Mucosa of descending colon (tissue), 3 donors: ENCODE measurements around the gene COMMD3. TPM values are rescaled to one million over a fixed set of nuclear protein-coding genes. Genes with fewer than 3 reads are reported as not detected.

Experiments used
- ATAC-seq: fragments of 200-7000 bp; cut with Tn5 transposase; one replicate; pipeline ENCODE4 v1.9.1; 2020; ENCODE audit warnings: mild to moderate bottlenecking, moderate library complexity
- DNase-seq, 3 donors: peaks; one replicate each; pipeline ENCODE4 v3.0.0-alpha.2; 2020
- H3K36me3 ChIP-seq: fragments of 200-600 bp; one replicate; pipeline ENCODE4 v1.8.0; 2021; ENCODE audit warnings: low read depth, mild to moderate bottlenecking
- H3K4me1 ChIP-seq: fragments of 200-600 bp; one replicate; pipeline ENCODE4 v1.8.0; 2021; ENCODE audit warnings: low read depth, mild to moderate bottlenecking
- H3K4me3 ChIP-seq: fragments of 200-600 bp; one replicate; pipeline ENCODE4 v1.8.0; 2021; ENCODE audit warnings: mild to moderate bottlenecking
- H3K9me3 ChIP-seq: fragments of 200-600 bp; one replicate; pipeline ENCODE4 v1.8.0; 2021; ENCODE audit warnings: mild to moderate bottlenecking
- intact Hi-C, 2 donors: fragments of 100-400 bp; cut with DNase I in 1 of 2; cut with micrococcal nuclease in 1 of 2; formaldehyde crosslinking; loops; one replicate each; pipeline versions ENCODE4 v1.11.0 to v1.11.1; 2022; cut with DNase I, micrococcal nuclease
- total RNA-seq, 3 donors: library from RNA; stranded (reverse); fragmentation: NEBNext Ultra II Directional in 2 of 3; extraction: Animal tissue kit (Norgen Biotek cat#: 25700) in 2 of 3; gene quantifications; one replicate each; pipeline versions ENCODE4 v1.2.1 to v1.2.4, GENCODE V29; 2021 to 2023
- TF ChIP-seq, protein P1 (sequence below): fragments of 200-600 bp; IDR thresholded peaks from one replicate; pipeline ENCODE4 v1.8.0; 2022; ENCODE audit warnings: antibody characterized with exemption, mild to moderate bottlenecking
- donor health status: DM: no; HTN: no; CAD: no; lungs with moderate emphysema.
- donor health status: DM: no; HTN: no; CAD: no.
- donor health status: DM: no; HTN: yes; CAD: no.

Gene COMMD3
- total RNA-seq, 3 donors from 2014 or later = 48.4 to 56.5 (median 51.2) TPM

DNA sequence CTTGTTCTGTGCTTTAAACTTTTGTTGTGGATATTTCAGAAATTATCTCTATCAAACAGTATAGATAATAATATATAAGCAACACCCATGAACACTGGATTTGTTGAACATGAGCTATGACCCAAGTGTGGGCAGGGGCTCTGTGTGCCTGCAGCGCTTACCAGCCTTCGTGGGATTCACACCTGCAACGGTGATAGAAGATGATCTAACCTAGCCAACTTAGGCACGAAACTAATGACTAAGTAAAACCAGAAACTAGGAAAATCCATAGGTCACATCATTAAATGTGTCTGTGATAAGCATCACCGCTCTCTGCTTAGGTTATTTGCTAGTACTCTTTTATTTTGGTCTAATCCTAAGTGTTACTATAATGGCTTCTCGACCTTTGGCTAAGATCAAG lies 47.1 kb downstream of the COMMD3 start:
- ATAC-seq (no peak), DNase-seq (no peak)
- H3K9me3 ChIP-seq = no peaks in the 10 kb centered on the region
- H3K4me1 ChIP-seq = no peaks in the 10 kb centered on the region
- TF ChIP-seq, protein P1, sequence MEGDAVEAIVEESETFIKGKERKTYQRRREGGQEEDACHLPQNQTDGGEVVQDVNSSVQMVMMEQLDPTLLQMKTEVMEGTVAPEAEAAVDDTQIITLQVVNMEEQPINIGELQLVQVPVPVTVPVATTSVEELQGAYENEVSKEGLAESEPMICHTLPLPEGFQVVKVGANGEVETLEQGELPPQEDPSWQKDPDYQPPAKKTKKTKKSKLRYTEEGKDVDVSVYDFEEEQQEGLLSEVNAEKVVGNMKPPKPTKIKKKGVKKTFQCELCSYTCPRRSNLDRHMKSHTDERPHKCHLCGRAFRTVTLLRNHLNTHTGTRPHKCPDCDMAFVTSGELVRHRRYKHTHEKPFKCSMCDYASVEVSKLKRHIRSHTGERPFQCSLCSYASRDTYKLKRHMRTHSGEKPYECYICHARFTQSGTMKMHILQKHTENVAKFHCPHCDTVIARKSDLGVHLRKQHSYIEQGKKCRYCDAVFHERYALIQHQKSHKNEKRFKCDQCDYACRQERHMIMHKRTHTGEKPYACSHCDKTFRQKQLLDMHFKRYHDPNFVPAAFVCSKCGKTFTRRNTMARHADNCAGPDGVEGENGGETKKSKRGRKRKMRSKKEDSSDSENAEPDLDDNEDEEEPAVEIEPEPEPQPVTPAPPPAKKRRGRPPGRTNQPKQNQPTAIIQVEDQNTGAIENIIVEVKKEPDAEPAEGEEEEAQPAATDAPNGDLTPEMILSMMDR = no peak
- intact Hi-C loops = no loop called here
- no peak overlapping the region for H3K4me3 ChIP-seq
- H3K36me3 ChIP-seq = no peaks in the 10 kb centered on the region

DNA sequence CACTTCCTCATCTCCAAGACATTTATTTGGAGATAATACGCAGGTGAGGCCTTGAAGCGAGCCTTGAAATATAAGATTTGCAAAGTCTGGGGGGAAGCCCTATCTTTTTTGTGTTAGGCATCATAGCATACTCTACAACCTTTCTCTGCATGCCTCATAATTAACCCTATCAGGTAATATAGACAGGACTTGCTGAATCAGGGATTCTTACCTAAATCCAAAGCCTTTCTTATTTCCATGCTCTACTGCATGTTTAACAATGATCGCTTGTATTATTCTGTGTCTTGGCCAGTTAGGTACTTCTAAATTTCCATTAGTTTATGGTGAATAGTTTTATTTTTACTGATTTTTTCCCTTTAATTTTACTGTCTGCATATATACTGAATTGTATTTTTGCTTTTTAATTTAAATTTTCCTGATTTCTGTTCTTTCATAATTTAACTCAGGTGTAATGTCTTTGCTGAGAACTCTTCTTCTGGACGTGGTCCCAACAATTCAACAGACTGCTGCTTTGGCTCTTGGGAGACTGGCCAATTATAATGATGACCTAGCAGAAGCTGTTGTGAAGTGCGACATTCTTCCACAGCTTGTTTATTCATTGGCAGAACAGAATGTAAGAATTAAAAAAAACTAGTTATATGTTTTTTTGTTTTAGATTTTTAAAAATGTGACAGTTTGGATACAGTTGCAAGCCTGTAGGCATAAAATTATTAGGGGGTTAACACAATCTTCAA lies 48.4 kb downstream of the COMMD3 start:
- TF ChIP-seq, protein P1 = no peak
- Histone ChIP-seq H3K36me3 (no peaks in the 10 kb centered on the region), H3K4me3 (no peak overlapping the region), H3K4me1 (no peaks in the 10 kb centered on the region), H3K9me3 (no peaks in the 10 kb centered on the region)
- ATAC-seq (no peak), DNase-seq (no peak)
- intact Hi-C loops = no loop called here

DNA sequence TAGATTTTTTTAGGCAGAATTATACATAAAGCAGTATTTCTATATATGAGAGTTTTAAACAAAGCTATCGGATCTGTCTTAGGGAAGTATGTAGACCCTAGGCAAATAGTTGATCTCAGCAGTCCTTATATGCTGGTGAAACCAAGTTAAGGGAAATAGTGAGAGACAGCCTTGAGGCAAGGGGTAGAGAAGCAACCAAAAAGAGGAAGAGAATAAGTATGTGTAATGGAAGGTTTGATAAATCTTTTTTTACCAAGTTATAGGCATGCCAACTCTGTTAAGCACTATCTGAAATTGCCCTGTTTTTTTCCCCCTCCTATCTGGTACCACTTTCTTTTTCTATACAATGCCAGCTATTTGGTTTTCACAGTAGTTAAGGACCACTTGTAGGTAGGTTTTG lies 49.0 kb downstream of the COMMD3 start:
- TF ChIP-seq, protein P1 = no peak
- intact Hi-C loops = no loop called here
- DNase-seq = no peak

DNA sequence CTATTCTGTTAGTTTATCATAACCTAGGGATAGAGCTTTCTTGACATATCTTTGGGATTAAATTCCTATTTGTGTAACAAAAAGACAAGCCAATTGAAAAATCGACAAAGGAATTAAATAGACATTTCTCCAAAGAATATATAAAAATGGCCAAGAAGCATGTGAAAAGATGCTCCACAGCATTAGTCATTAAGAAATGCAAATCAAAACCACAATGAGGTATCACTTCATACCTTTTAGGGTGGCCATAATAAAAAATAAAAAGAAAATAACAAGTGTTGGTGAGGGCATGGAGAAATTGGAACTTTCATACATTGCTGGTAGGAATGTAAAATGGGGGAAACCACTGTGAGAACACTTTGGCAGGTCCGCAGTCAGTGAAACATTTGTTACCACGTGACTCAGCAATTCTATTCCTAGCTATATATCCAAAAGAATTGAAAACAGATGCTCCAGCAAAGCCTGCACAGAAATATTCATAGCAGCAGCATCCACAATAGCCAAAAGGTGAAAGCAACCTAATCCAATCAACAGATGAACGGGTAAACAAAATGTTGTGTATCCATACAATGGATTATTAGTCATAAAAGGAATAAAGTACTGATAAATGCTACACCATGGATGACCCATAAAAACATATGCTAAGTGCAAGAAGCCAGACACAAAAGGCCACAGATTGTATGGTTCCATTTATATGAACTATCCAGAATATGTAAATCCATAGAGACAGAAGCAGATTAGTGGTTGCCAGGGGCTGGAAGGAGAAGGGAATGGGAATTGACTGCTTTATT lies 49.7 kb downstream of the COMMD3 start:
- H3K4me1 ChIP-seq = no peaks in the 10 kb centered on the region
- no peaks in the 10 kb centered on the region for H3K36me3 ChIP-seq
- TF ChIP-seq, protein P1 = no peak
- intact Hi-C loops = no loop called here
- DNase-seq = no peak
- no peak overlapping the region for H3K4me3 ChIP-seq
- H3K9me3 ChIP-seq = no peaks in the 10 kb centered on the region
- no peak for ATAC-seq

More for the DNA sequence above, 49.0 kb downstream of the COMMD3 start:
- Histone ChIP-seq H3K9me3 (no peaks in the 10 kb centered on the region), H3K36me3 (no peaks in the 10 kb centered on the region), H3K4me1 (no peaks in the 10 kb centered on the region), H3K4me3 (no peak overlapping the region)
- ATAC-seq = no peak

DNA sequence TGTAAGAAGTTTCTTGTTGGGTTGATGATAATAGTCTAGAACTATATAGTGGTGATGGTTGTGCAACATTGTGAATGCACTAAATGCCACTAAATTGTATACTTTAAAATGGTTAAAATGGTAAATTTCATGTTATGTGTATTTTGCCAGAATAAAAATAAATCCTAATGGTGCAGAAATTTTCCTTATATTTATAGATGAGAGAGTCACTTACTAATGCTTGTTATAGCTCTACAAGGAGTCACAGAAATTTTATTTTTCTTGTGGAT lies 50.2 kb downstream of the COMMD3 start:
- TF ChIP-seq, protein P1 = no peak
- no peak overlapping the region for H3K4me3 ChIP-seq

More for the DNA sequence above, 50.2 kb downstream of the COMMD3 start:
- no peaks in the 10 kb centered on the region for H3K36me3 ChIP-seq
- no peak for DNase-seq
- no peaks in the 10 kb centered on the region for H3K9me3 ChIP-seq
- no peaks in the 10 kb centered on the region for H3K4me1 ChIP-seq
- ATAC-seq = no peak
- intact Hi-C loops = no loop called here
